ENCODE data around the gene LRRC41. TPM values are rescaled to one million over a fixed set of nuclear protein-coding genes. Genes with fewer than 3 reads are reported as not detected.
A peak's percentile ranks its signal among the peaks of the same experiment; 100 is the strongest.
"Not testable (repeated sequence)": the region's sequence is repeated elsewhere in the genome, so short reads cannot be mapped to it uniquely, and the experiment has no call there.

Gene LRRC41
- total RNA-seq, 1 donor from 2014 or later, result 104 TPM

GRCh38 chr1:46247436-46248121 is 55.8 kb downstream of the LRRC41 start, which contains the start of gene RAD54L:
Gene RAD54L (plus strand): TSS chr1:46247763. CDS start chr1:46248406, 643 bp downstream.
- DNase-seq (ENCODE audit: low read depth), result peak; percentile 81
- no peak for TF ChIP-seq CTCF (conservative IDR thresholded peaks at IDR 0.05; ENCODE audit: low read depth, low read length)
- peak within 1 kb of the TSS; percentile 77 for H3K4me3 ChIP-seq (ENCODE audit: low read depth, low read length)

- no peak for DNase-seq (ENCODE audit: low read depth)
- peak overlapping the region; percentile 77 for H3K4me3 ChIP-seq (ENCODE audit: low read depth, low read length)
- TF ChIP-seq CTCF (conservative IDR thresholded peaks at IDR 0.05; ENCODE audit: low read depth, low read length), result no peak
Observed at GRCh38 chr1:46246548-46247435, 56.6 kb downstream of the LRRC41 start.

- DNase-seq (ENCODE audit: low read depth); H3K4me3 ChIP-seq (ENCODE audit: low read depth, low read length): not testable (repeated sequence)
Observed at GRCh38 chr1:46246136-46246535, 57.3 kb downstream of the LRRC41 start.

- no peak overlapping the region for H3K4me3 ChIP-seq (ENCODE audit: low read depth, low read length)
- TF ChIP-seq CTCF (conservative IDR thresholded peaks at IDR 0.05; ENCODE audit: low read depth, low read length), result peak; percentile 39
- no peak for DNase-seq (ENCODE audit: low read depth)
Observed at GRCh38 chr1:46244656-46245371, 58.6 kb downstream of the LRRC41 start.

- H3K4me3 ChIP-seq (ENCODE audit: low read depth, low read length); DNase-seq (ENCODE audit: low read depth): not testable (repeated sequence)
Observed at GRCh38 chr1:46243831-46244230, 59.6 kb downstream of the LRRC41 start.

- H3K4me3 ChIP-seq (ENCODE audit: low read depth, low read length), result no peak overlapping the region
- TF ChIP-seq CTCF (conservative IDR thresholded peaks at IDR 0.05; ENCODE audit: low read depth, low read length), result no peak
- DNase-seq (ENCODE audit: low read depth), result no peak
Observed at GRCh38 chr1:46242918-46243317, 60.5 kb downstream of the LRRC41 start.

- not testable (repeated sequence) for H3K4me3 ChIP-seq (ENCODE audit: low read depth, low read length); DNase-seq (ENCODE audit: low read depth)
Observed at GRCh38 chr1:46241733-46242132, 61.7 kb downstream of the LRRC41 start.

- H3K4me3 ChIP-seq (ENCODE audit: low read depth, low read length), result not testable (repeated sequence)
- DNase-seq (ENCODE audit: low read depth), result peak; percentile 51
Observed at GRCh38 chr1:46238865-46239264, 64.6 kb downstream of the LRRC41 start.
